Measurements from ENCODE around the gene MUC13. TPM values are rescaled to one million over a fixed set of nuclear protein-coding genes. Genes with fewer than 3 reads are reported as not detected.

MUC13 gene
- not detected for polyA plus RNA-seq (2013, experiment 1 of 2)
- polyA plus RNA-seq (2013, experiment 2 of 2): not detected

- Histone ChIP-seq H3K4me3 (ENCODE audit: extremely low read depth, insufficient read depth, low read length, poor library complexity, severe bottlenecking) (no peak within 1 kb of the TSS), H3K36me3 (ENCODE audit: control insufficient read depth, insufficient read depth, low read length) (no peaks in the 10 kb centered on the region), H3K9me3 (ENCODE audit: control insufficient read depth, low read length) (no peaks in the 10 kb centered on the region), H3K27ac (ENCODE audit: low read depth, low read length, severe bottlenecking) (no peak within 1 kb of the TSS), H3K4me1 (ENCODE audit: control insufficient read depth, insufficient read depth, low read length, poor library complexity, severe bottlenecking) (no peaks in the 10 kb centered on the region)
- WGBS, 2 experiments (ENCODE audit: insufficient coverage in 2 of 2): 100% methylated on average over 3 of the region's 5 CpGs; no CpG with 5 or more reads in 1 of the 2 experiments
Observed at GRCh38 chr3:124934577-124934976, at the start of gene MUC13. Gene MUC13 (minus strand): TSS chr3:124934751. CDS start chr3:124934712, 39 bp downstream.

DNA sequence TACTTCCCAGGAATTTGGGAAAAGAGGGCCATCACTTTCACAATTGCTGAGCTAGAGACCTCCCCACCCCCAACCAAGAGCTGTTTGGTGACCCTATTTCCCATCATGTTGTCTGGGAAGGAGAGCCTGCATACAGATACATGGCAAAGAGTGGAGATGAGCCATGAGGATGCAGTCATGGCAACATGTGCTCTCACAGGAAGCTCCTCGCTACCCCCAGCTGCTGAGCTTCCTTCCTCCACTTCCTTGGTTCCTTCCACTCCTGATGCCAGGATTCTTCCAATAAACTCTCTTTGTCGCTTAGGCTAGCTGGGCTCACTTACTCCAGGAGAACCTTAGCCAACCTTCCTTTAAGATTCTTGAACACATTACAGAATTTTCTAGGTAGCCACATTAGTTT, 48.3 kb upstream of the MUC13 start:
- 85 to 100% methylated on average over 2 of the region's 2 CpGs for WGBS, 2 experiments (ENCODE audit: insufficient coverage in 2 of 2)

GRCh38 chr3:124981472-124981871, 46.9 kb upstream of the MUC13 start:
- WGBS, 2 experiments (ENCODE audit: insufficient coverage in 2 of 2): 95% methylated on average over 4 to 5 of the region's 5 CpGs
- H3K36me3 ChIP-seq (ENCODE audit: control insufficient read depth, insufficient read depth, low read length): peaks cover 75% of the 10 kb centered on the region
- no peaks in the 10 kb centered on the region for H3K9me3 ChIP-seq (ENCODE audit: control insufficient read depth, low read length)
- H3K4me1 ChIP-seq (ENCODE audit: control insufficient read depth, insufficient read depth, low read length, poor library complexity, severe bottlenecking): peaks cover 28% of the 10 kb centered on the region
- H3K4me3 ChIP-seq (ENCODE audit: extremely low read depth, insufficient read depth, low read length, poor library complexity, severe bottlenecking): no peak overlapping the region
- no peak overlapping the region for H3K27ac ChIP-seq (ENCODE audit: low read depth, low read length, severe bottlenecking)

More for the DNA sequence above, 48.3 kb upstream of the MUC13 start:
- peaks cover 61% of the 10 kb centered on the region for H3K36me3 ChIP-seq (ENCODE audit: control insufficient read depth, insufficient read depth, low read length)
- H3K4me1 ChIP-seq (ENCODE audit: control insufficient read depth, insufficient read depth, low read length, poor library complexity, severe bottlenecking): peaks cover 29% of the 10 kb centered on the region
- H3K9me3 ChIP-seq (ENCODE audit: control insufficient read depth, low read length): no peaks in the 10 kb centered on the region
- peak overlapping the region; percentile 29 for H3K27ac ChIP-seq (ENCODE audit: low read depth, low read length, severe bottlenecking)
- H3K4me3 ChIP-seq (ENCODE audit: extremely low read depth, insufficient read depth, low read length, poor library complexity, severe bottlenecking): no peak overlapping the region

GRCh38 chr3:124978627-124979026, 44.1 kb upstream of the MUC13 start:
- Histone ChIP-seq H3K9me3 (ENCODE audit: control insufficient read depth, low read length) (no peaks in the 10 kb centered on the region), H3K27ac (ENCODE audit: low read depth, low read length, severe bottlenecking) (no peak overlapping the region), H3K36me3 (ENCODE audit: control insufficient read depth, insufficient read depth, low read length) (peaks cover 87% of the 10 kb centered on the region), H3K4me1 (ENCODE audit: control insufficient read depth, insufficient read depth, low read length, poor library complexity, severe bottlenecking) (peaks cover 6% of the 10 kb centered on the region), H3K4me3 (ENCODE audit: extremely low read depth, insufficient read depth, low read length, poor library complexity, severe bottlenecking) (no peak overlapping the region)
- WGBS, 2 experiments (ENCODE audit: insufficient coverage in 2 of 2): 93 to 100% methylated on average over 2 to 3 of the region's 7 CpGs

- no peaks in the 10 kb centered on the region for H3K4me1 ChIP-seq (ENCODE audit: control insufficient read depth, insufficient read depth, low read length, poor library complexity, severe bottlenecking)
- WGBS, 2 experiments (ENCODE audit: insufficient coverage in 2 of 2): 100% methylated on average over 2 to 4 of the region's 6 CpGs
- no peak overlapping the region for H3K4me3 ChIP-seq (ENCODE audit: extremely low read depth, insufficient read depth, low read length, poor library complexity, severe bottlenecking)
- H3K27ac ChIP-seq (ENCODE audit: low read depth, low read length, severe bottlenecking): no peak overlapping the region
- H3K9me3 ChIP-seq (ENCODE audit: control insufficient read depth, low read length): no peaks in the 10 kb centered on the region
- H3K36me3 ChIP-seq (ENCODE audit: control insufficient read depth, insufficient read depth, low read length): peaks cover 89% of the 10 kb centered on the region
Observed at GRCh38 chr3:124976383-124976782, 41.8 kb upstream of the MUC13 start.

- H3K9me3 ChIP-seq (ENCODE audit: control insufficient read depth, low read length): no peaks in the 10 kb centered on the region
- WGBS, 2 experiments (ENCODE audit: insufficient coverage in 2 of 2): 83 to 100% methylated on average over 1 to 2 of the region's 2 CpGs
- H3K36me3 ChIP-seq (ENCODE audit: control insufficient read depth, insufficient read depth, low read length): peaks cover 93% of the 10 kb centered on the region
- no peak overlapping the region for H3K27ac ChIP-seq (ENCODE audit: low read depth, low read length, severe bottlenecking)
- no peak overlapping the region for H3K4me3 ChIP-seq (ENCODE audit: extremely low read depth, insufficient read depth, low read length, poor library complexity, severe bottlenecking)
- H3K4me1 ChIP-seq (ENCODE audit: control insufficient read depth, insufficient read depth, low read length, poor library complexity, severe bottlenecking): no peaks in the 10 kb centered on the region
Observed at GRCh38 chr3:124974691-124975090, 40.1 kb upstream of the MUC13 start.

DNA sequence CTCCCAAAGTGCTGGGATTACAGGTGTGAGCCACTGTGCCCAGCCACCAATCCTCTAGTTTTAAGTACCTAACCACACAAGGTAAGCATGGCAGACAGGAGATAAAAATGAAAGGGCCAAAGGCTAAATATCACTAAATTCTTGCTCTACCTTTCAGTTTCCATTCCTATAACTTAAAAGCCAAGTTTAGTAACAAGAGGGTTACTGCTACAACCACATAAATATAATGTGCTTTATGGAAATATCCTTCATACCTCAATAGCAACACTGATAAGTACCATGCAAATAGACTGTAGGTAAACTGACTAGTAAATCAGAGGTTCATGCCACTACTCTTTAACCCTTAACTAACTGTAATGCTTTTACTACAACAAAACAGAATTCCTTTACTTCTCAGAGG, 38.7 kb upstream of the MUC13 start:
- Histone ChIP-seq H3K27ac (ENCODE audit: low read depth, low read length, severe bottlenecking) (no peak overlapping the region), H3K4me1 (ENCODE audit: control insufficient read depth, insufficient read depth, low read length, poor library complexity, severe bottlenecking) (no peaks in the 10 kb centered on the region), H3K4me3 (ENCODE audit: extremely low read depth, insufficient read depth, low read length, poor library complexity, severe bottlenecking) (no peak overlapping the region), H3K9me3 (ENCODE audit: control insufficient read depth, low read length) (no peaks in the 10 kb centered on the region), H3K36me3 (ENCODE audit: control insufficient read depth, insufficient read depth, low read length) (peaks cover 97% of the 10 kb centered on the region)

- Histone ChIP-seq H3K4me1 (ENCODE audit: control insufficient read depth, insufficient read depth, low read length, poor library complexity, severe bottlenecking) (no peaks in the 10 kb centered on the region), H3K4me3 (ENCODE audit: extremely low read depth, insufficient read depth, low read length, poor library complexity, severe bottlenecking) (no peak overlapping the region), H3K36me3 (ENCODE audit: control insufficient read depth, insufficient read depth, low read length) (peaks cover 95% of the 10 kb centered on the region), H3K9me3 (ENCODE audit: control insufficient read depth, low read length) (no peaks in the 10 kb centered on the region), H3K27ac (ENCODE audit: low read depth, low read length, severe bottlenecking) (no peak overlapping the region)
- 100% methylated on average over 1 to 3 of the region's 3 CpGs for WGBS, 2 experiments (ENCODE audit: insufficient coverage in 2 of 2)
Observed at GRCh38 chr3:124972457-124972856, 37.9 kb upstream of the MUC13 start.

DNA sequence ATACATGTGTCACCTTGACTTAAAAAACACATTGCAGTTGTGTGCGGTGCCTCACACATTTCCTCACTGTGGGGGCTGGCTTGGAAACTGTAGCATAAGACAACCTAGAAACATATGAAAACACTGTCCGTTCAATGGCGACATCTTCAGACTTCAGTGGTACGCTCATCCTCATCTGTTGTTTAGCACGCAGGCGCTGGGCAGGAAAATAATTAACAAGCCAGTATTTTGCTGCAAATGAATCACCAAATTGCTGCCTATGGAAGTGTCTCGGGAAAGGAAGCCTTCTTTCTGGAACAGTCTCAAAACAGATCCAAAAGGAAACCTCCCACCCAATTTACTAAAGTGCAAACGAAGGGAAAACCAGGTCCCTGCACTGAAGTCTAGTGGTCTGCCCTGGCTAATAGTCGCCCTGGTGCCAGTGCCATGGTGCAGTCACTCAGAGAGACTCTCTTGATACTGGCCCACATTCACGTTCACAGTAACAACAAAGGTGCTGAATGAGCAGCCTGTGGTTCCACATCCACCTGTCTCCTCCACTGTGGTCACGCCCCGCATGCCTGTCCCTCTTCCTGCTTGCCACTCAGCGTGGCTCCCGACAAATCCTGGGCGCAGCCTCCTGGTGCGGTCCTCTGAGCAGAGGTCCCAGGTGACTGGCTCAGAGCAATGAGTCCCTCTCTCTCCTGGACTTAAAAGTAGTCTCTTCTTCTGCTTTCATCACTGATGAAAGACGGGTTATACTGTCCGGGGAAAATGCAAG, 35.6 kb upstream of the MUC13 start:
- H3K36me3 ChIP-seq (ENCODE audit: control insufficient read depth, insufficient read depth, low read length): peaks cover 83% of the 10 kb centered on the region
- H3K4me1 ChIP-seq (ENCODE audit: control insufficient read depth, insufficient read depth, low read length, poor library complexity, severe bottlenecking): no peaks in the 10 kb centered on the region
- H3K9me3 ChIP-seq (ENCODE audit: control insufficient read depth, low read length): no peaks in the 10 kb centered on the region
- no peak overlapping the region for H3K4me3 ChIP-seq (ENCODE audit: extremely low read depth, insufficient read depth, low read length, poor library complexity, severe bottlenecking)
- H3K27ac ChIP-seq (ENCODE audit: low read depth, low read length, severe bottlenecking): no peak overlapping the region
- 98 to 100% methylated on average over 12 to 18 of the region's 18 CpGs for WGBS, 2 experiments (ENCODE audit: insufficient coverage in 2 of 2)

- Histone ChIP-seq H3K4me3 (ENCODE audit: extremely low read depth, insufficient read depth, low read length, poor library complexity, severe bottlenecking) (no peak overlapping the region), H3K9me3 (ENCODE audit: control insufficient read depth, low read length) (no peaks in the 10 kb centered on the region), H3K27ac (ENCODE audit: low read depth, low read length, severe bottlenecking) (no peak overlapping the region), H3K36me3 (ENCODE audit: control insufficient read depth, insufficient read depth, low read length) (peaks cover 73% of the 10 kb centered on the region), H3K4me1 (ENCODE audit: control insufficient read depth, insufficient read depth, low read length, poor library complexity, severe bottlenecking) (no peaks in the 10 kb centered on the region)
- WGBS, 2 experiments (ENCODE audit: insufficient coverage in 2 of 2): 88 to 95% methylated on average over 6 to 7 of the region's 8 CpGs
Observed at GRCh38 chr3:124969190-124969589, 34.6 kb upstream of the MUC13 start.

- Histone ChIP-seq H3K4me1 (ENCODE audit: control insufficient read depth, insufficient read depth, low read length, poor library complexity, severe bottlenecking) (no peaks in the 10 kb centered on the region), H3K4me3 (ENCODE audit: extremely low read depth, insufficient read depth, low read length, poor library complexity, severe bottlenecking) (no peak overlapping the region), H3K36me3 (ENCODE audit: control insufficient read depth, insufficient read depth, low read length) (peaks cover 61% of the 10 kb centered on the region), H3K9me3 (ENCODE audit: control insufficient read depth, low read length) (no peaks in the 10 kb centered on the region), H3K27ac (ENCODE audit: low read depth, low read length, severe bottlenecking) (peak overlapping the region; percentile 8)
- WGBS, 2 experiments (ENCODE audit: insufficient coverage in 2 of 2): 95 to 99% methylated on average over 8 of the region's 10 CpGs
Observed at GRCh38 chr3:124967964-124968363, 33.4 kb upstream of the MUC13 start.

All from mesodermal cell (in vitro differentiated cells).